RCC 7860 (cell line): Measurements from ENCODE around the gene SLAMF8.

ENCODE experiments used
- DNase-seq: peaks from one replicate; pipeline ENCODE4 v3.0.0-alpha.2; 2015; ENCODE audit warnings: low spot score
- FAIRE-seq: peaks from 2 replicates; lab custom pipeline; 2012; peaks lifted over from hg19 to GRCh38; lab: Jason Lieb, UNC

Gene SLAMF8

GRCh38 chr1:159817276-159818041 is 9.2 kb upstream of the SLAMF8 start:
- FAIRE-seq (no peak), DNase-seq (peak; percentile 55)

GRCh38 chr1:159821171-159821867 is 5.4 kb upstream of the SLAMF8 start:
- FAIRE-seq (no peak), DNase-seq (peak; percentile 11)

GRCh38 chr1:159823406-159823805 is 3.3 kb upstream of the SLAMF8 start:
- DNase-seq (no peak), FAIRE-seq (no peak)

- DNase-seq: no peak
Measured at GRCh38 chr1:159825564-159825963, 1.1 kb upstream of the SLAMF8 start.

GRCh38 chr1:159827102-159827490 is 423 bp downstream of the SLAMF8 start:
- no peak for FAIRE-seq
- DNase-seq: no peak

More at GRCh38 chr1:159825564-159825963, 1.1 kb upstream of the SLAMF8 start:
- no peak for FAIRE-seq

GRCh38 chr1:159827549-159827948 is 876 bp downstream of the SLAMF8 start:
- no peak for DNase-seq
- FAIRE-seq: no peak

GRCh38 chr1:159828176-159828575 is 1.5 kb downstream of the SLAMF8 start:
- peak; percentile 77 for DNase-seq
- peak; percentile 60 for FAIRE-seq

GRCh38 chr1:159828581-159829272 is 2.1 kb downstream of the SLAMF8 start:
- FAIRE-seq (no peak), DNase-seq (no peak)

- FAIRE-seq (no peak), DNase-seq (no peak)
Measured at GRCh38 chr1:159829273-159829634, 2.6 kb downstream of the SLAMF8 start.

- peak; percentile 81 for FAIRE-seq
- peak; percentile 79 for DNase-seq
Measured at GRCh38 chr1:159829822-159830465, 3.3 kb downstream of the SLAMF8 start.

GRCh38 chr1:159830722-159831121 is 4.0 kb downstream of the SLAMF8 start:
- FAIRE-seq (no peak), DNase-seq (no peak)

- DNase-seq (no peak), FAIRE-seq (no peak)
Measured at GRCh38 chr1:159831412-159832141, 4.9 kb downstream of the SLAMF8 start.

GRCh38 chr1:159832309-159832708 is 5.6 kb downstream of the SLAMF8 start:
- FAIRE-seq (no peak), DNase-seq (no peak)

GRCh38 chr1:159835356-159835755 is 8.7 kb downstream of the SLAMF8 start:
- peak; percentile 45 for FAIRE-seq
- DNase-seq: peak; percentile 57

- FAIRE-seq: no peak
Measured at GRCh38 chr1:159835862-159836525, 9.3 kb downstream of the SLAMF8 start.

GRCh38 chr1:159838715-159839114 is 12.0 kb downstream of the SLAMF8 start:
- FAIRE-seq: peak; percentile 93

More at GRCh38 chr1:159835862-159836525, 9.3 kb downstream of the SLAMF8 start:
- no peak for DNase-seq

GRCh38 chr1:159839116-159839849 is 12.6 kb downstream of the SLAMF8 start:
- FAIRE-seq (no peak), DNase-seq (no peak)

More at GRCh38 chr1:159838715-159839114, 12.0 kb downstream of the SLAMF8 start:
- peak; percentile 65 for DNase-seq

GRCh38 chr1:159841749-159842148 is 15.1 kb downstream of the SLAMF8 start:
- no peak for FAIRE-seq
- DNase-seq: no peak

- DNase-seq (peak; percentile 35), FAIRE-seq (no peak)
Measured at GRCh38 chr1:159843459-159843858, 16.8 kb downstream of the SLAMF8 start.
